Fibroblast of lung (primary cell): Measurements from ENCODE around the gene ERLIN1.

ENCODE experiments used
- CTCF ChIP-seq, 2 donors: IDR thresholded peaks in 1 of 2; conservative IDR thresholded peaks in 1 of 2; 1 replicate in 1 of 2; 2 replicates in 1 of 2; pipeline ENCODE4 v1.5.1; 2011 to 2012; ENCODE audit warnings: low read length in 2 of 2, control low read depth in 1 of 2, inconsistent platforms in 1 of 2, low read depth in 1 of 2, mild to moderate bottlenecking in 1 of 2
- EZH2 ChIP-seq: IDR thresholded peaks from 2 replicates; pipeline ENCODE4 v1.5.1; 2012; ENCODE audit warnings: low read length, control low read depth, mild to moderate bottlenecking; ENCODE audit errors: missing control alignments

DNA sequence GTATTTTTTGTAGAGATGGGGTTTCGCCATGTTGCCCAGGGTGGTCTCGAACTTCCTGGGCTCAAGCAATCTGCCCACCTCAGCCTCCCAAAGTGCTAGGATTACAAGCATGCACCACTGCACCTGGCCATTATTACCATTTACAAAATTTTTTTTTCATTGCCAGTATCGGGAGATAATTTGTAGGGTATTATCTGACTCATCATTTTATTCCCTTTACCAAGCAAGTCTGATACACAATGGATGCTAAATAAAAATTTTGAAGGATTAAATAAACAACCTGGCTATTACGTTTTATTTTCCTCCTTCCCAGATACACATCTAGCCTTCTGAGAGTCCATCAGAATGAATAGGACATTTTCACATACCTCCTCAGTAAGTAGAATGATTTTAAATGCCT is 66.1 kb downstream of the ERLIN1 start:
- no peak for TF ChIP-seq CTCF (conservative IDR thresholded peaks at IDR 0.05 in 1 of 2, IDR thresholded peaks at IDR 0.05 in 1 of 2; ENCODE audit: low read depth in 1 of 2, low read length in 2 of 2)
- TF ChIP-seq EZH2 = no peak
